ENCODE data around the gene SMTN.
A peak's percentile ranks its signal among the peaks of the same experiment; 100 is the strongest.

GRCh38 chr22:31107178-31107893 lies 26.2 kb downstream of the SMTN start, which contains the start of gene SELENOM:
- TF ChIP-seq CTCF (IDR thresholded peaks at IDR 0.05 in 2 of 3, conservative IDR thresholded peaks at IDR 0.05 in 1 of 3; ENCODE audit: control insufficient read depth in 2 of 3, extremely low read depth in 1 of 3, insufficient read depth in 1 of 3, low read depth in 3 of 3, low read length in 3 of 3) (peak; percentile 89 to 91 (median 90)), EZH2 (IDR thresholded peaks at IDR 0.05; ENCODE audit: borderline replicate concordance, control insufficient read depth, low read depth, low read length) (no peak), POLR2A (IDR thresholded peaks at IDR 0.05; ENCODE audit: low read depth, low read length) (peak; percentile 72), USF2 (IDR thresholded peaks at IDR 0.05; ENCODE audit: borderline replicate concordance, low read depth, low read length) (no peak), POLR2AphosphoS5 (IDR thresholded peaks at IDR 0.05; ENCODE audit: low read length) (peak; percentile 26; the same call in 1 of the 2 replicates), YY1 (IDR thresholded peaks at IDR 0.05; ENCODE audit: low read depth, low read length) (no peak), TAF1 (IDR thresholded peaks at IDR 0.05; ENCODE audit: borderline replicate concordance, low read depth, low read length) (no peak), SREBF2 (IDR thresholded peaks at IDR 0.05; ENCODE audit: low read length) (no peak), NKRF (conservative IDR thresholded peaks at IDR 0.05) (no peak), BHLHE40 (IDR thresholded peaks at IDR 0.05; ENCODE audit: borderline replicate concordance in 1 of 2, low read depth in 2 of 2, low read length in 1 of 2) (no peak), PBX3 (IDR thresholded peaks at IDR 0.05; ENCODE audit: insufficient replicate concordance, low read depth, low read length) (no peak), MXI1 (IDR thresholded peaks at IDR 0.05; ENCODE audit: low read depth, low read length) (no peak)
